ENCODE data around the gene ANKRD53. TPM values are rescaled to one million over a fixed set of nuclear protein-coding genes. Genes with fewer than 3 reads are reported as not detected.

The ANKRD53 gene
- total and polyA plus RNA-seq, 9 of the 15 experiments (the other 6 are each of a cell fraction or from before 2014, with no cell fraction given) = 0.18 TPM; not detected in 8

- TF ChIP-seq SNRNP70 (optimal IDR thresholded peaks at IDR 0.05; ENCODE audit: low read depth, low read length) (no peak), RBFOX2 (IDR thresholded peaks at IDR 0.05; ENCODE audit: low read depth, low read length) (0 out of 2 replicates have a peak, but pooled peaks have one; percentile 25), ZNF699 (CRISPR knock-in tag; IDR thresholded peaks at IDR 0.05; ENCODE audit: insufficient replicate concordance) (no peak), ARID3B (CRISPR knock-in tag; IDR thresholded peaks at IDR 0.05; ENCODE audit: borderline replicate concordance) (no peak), ZNF133 (CRISPR knock-in tag; IDR thresholded peaks at IDR 0.05) (no peak), ZNF384 (IDR thresholded peaks at IDR 0.05; ENCODE audit: low read depth, low read length) (no peak), ZNF77 (CRISPR knock-in tag; IDR thresholded peaks at IDR 0.05) (no peak), RFX7 (CRISPR knock-in tag; IDR thresholded peaks at IDR 0.05) (no peak), TCF7L2 (IDR thresholded peaks at IDR 0.05; ENCODE audit: low read depth, low read length) (no peak), RHOXF2B (CRISPR knock-in tag; conservative IDR thresholded peaks at IDR 0.05) (no peak), RNF2 (IDR thresholded peaks at IDR 0.05) (no peak), PML (IDR thresholded peaks at IDR 0.05; ENCODE audit: low read length) (no peak), ETS1 (conservative IDR thresholded peaks at IDR 0.05; ENCODE audit: control insufficient read depth, low read depth, low read length) (peak; percentile 46; the same call in 1 of the 2 replicates), SMAD3 (CRISPR knock-in tag; conservative IDR thresholded peaks at IDR 0.05) (no peak), MCM3 (IDR thresholded peaks at IDR 0.05) (no peak), TAF15 (IDR thresholded peaks at IDR 0.05; ENCODE audit: low read depth, low read length) (no peak)
- TF ChIP-seq, protein P1, sequence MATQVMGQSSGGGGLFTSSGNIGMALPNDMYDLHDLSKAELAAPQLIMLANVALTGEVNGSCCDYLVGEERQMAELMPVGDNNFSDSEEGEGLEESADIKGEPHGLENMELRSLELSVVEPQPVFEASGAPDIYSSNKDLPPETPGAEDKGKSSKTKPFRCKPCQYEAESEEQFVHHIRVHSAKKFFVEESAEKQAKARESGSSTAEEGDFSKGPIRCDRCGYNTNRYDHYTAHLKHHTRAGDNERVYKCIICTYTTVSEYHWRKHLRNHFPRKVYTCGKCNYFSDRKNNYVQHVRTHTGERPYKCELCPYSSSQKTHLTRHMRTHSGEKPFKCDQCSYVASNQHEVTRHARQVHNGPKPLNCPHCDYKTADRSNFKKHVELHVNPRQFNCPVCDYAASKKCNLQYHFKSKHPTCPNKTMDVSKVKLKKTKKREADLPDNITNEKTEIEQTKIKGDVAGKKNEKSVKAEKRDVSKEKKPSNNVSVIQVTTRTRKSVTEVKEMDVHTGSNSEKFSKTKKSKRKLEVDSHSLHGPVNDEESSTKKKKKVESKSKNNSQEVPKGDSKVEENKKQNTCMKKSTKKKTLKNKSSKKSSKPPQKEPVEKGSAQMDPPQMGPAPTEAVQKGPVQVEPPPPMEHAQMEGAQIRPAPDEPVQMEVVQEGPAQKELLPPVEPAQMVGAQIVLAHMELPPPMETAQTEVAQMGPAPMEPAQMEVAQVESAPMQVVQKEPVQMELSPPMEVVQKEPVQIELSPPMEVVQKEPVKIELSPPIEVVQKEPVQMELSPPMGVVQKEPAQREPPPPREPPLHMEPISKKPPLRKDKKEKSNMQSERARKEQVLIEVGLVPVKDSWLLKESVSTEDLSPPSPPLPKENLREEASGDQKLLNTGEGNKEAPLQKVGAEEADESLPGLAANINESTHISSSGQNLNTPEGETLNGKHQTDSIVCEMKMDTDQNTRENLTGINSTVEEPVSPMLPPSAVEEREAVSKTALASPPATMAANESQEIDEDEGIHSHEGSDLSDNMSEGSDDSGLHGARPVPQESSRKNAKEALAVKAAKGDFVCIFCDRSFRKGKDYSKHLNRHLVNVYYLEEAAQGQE (IDR thresholded peaks at IDR 0.05; ENCODE audit: borderline replicate concordance) = 0 out of 2 replicates have a peak, but pooled peaks have one; percentile 30
- TF ChIP-seq, protein P1 (CRISPR knock-in tag; IDR thresholded peaks at IDR 0.05; ENCODE audit: low read depth) = no peak
Observed at GRCh38 chr2:70984576-70985282, 6.3 kb downstream of the ANKRD53 start (continued).

All from K562 (cell line).